NCI-H128 (cell line): ENCODE data around the gene TRNAU1AP.
A peak's percentile ranks its signal among the peaks of the same experiment; 100 is the strongest.
"Not testable (repeated sequence)": the region's sequence is repeated elsewhere in the genome, so short reads cannot be mapped to it uniquely, and the experiment has no call there.

Experiments
- DNase-seq: peaks from one replicate; lab custom pipeline; 2025; ENCODE audit not compliant: unreplicated experiment; lab: John Stamatoyannopoulos, UW

TRNAU1AP gene

GRCh38 chr1:28577052-28577678 lies 24.3 kb downstream of the TRNAU1AP start:
- DNase-seq = no peak

- DNase-seq = no peak
Measured at GRCh38 chr1:28577738-28578536, 25.1 kb downstream of the TRNAU1AP start.

DNA sequence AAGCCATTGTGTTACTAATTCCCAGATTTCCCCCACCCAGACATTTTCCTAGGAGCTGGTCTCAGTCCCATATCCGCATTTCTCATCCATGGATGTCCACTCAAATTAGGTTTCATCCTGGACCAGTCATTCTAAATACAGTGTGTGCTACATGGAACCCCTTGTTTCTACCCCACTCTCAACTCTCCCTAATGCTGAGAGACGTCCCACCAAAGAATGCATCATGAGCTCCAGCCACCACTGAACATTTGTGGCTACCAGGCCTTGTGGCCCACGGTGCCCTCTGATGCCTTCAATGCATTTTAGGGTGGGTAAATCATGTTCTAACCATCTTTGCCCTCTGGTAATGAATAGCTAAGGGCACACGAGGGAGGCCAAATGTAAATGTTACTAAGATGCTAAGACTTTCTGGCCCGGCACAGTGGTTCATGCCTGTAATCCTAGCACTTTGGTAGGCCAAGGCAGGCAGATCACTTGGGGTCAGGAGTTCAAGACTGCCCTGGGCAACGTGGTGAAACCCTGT lies 25.9 kb downstream of the TRNAU1AP start:
- DNase-seq = no peak

DNA sequence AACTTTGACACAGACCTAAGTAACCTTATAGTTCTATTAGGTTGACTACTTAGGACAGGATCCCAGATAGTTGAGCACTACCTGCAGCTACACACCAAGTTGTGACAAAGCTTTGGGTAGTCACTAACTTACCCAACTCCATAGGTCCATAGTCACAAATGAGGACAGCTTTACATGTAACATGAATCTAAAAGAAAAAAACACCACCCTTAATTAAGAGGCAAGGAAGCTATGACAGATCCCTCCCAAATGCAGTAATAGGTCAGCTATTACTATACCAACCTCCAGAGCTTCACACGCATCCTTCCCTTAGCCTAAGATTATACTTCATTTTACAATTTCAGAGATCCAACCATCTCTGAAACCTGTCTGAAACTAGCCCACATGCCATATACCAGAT lies 26.5 kb downstream of the TRNAU1AP start:
- no peak for DNase-seq

- peak; percentile 43 for DNase-seq
Measured at GRCh38 chr1:28580722-28581530, 28.0 kb downstream of the TRNAU1AP start.

GRCh38 chr1:28581531-28582247 lies 28.8 kb downstream of the TRNAU1AP start:
- DNase-seq = peak; percentile 96

GRCh38 chr1:28582248-28582615 lies 29.3 kb downstream of the TRNAU1AP start:
- DNase-seq = no peak

GRCh38 chr1:28586585-28587391 lies 33.9 kb downstream of the TRNAU1AP start:
- DNase-seq = not testable (repeated sequence)

DNA sequence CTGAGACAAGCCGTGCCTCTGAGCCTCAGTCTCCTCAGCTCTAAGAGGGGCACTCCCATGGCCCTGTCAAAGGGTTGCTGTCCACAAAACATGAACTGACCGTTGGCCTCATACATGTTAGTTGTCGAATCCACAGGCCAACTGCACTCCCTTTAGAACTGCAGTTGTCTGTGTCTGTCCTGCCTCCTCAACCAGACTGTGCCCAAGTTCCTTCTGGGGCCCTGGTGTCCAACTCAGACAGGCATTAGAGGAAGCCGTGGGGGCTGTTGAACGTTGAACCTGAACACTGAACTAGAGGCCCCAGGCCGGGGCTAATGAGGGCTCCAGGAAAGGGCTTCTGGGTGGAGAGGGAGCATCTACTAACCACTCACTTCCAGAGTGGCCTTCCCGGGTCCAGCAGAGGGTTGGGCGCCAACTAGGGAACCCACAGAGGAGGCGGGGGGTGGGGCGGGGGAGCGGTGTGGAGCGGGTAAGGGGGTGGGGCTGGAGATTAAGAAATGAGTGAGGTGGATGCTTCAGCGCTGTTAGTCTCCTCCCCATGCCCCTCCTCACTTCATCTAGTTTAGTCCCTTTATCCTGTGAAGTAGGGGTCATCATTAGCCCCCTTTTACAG lies 38.9 kb downstream of the TRNAU1AP start, which contains the start of gene RAB42:
RAB42 (plus strand) TSS at position 558 of the 613 bp plus-strand sequence. CDS start 247 bp downstream, outside the sequence.
- DNase-seq = no peak

GRCh38 chr1:28592321-28593071 lies 39.6 kb downstream of the TRNAU1AP start:
- DNase-seq = no peak

DNA sequence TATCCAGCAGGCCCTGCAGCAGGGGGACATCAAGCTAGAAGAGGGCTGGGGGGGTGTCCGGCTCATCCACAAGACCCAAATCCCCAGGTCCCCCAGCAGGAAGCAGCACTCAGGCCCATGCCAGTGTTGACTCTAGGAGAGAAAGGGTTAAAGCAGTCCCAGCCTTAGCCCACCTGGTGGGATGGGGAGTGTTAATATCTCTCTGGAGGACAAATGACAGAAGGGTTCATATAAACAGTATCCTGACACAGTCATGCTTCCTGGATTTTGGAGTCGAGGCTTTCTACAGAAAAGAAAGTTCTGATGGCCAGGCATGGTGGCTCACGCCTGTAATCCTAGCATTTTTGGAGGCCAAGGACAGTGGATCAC lies 41.1 kb downstream of the TRNAU1AP start:
- DNase-seq = not testable (repeated sequence)

GRCh38 chr1:28594686-28595411 lies 42.0 kb downstream of the TRNAU1AP start:
- DNase-seq = not testable (repeated sequence)

DNA sequence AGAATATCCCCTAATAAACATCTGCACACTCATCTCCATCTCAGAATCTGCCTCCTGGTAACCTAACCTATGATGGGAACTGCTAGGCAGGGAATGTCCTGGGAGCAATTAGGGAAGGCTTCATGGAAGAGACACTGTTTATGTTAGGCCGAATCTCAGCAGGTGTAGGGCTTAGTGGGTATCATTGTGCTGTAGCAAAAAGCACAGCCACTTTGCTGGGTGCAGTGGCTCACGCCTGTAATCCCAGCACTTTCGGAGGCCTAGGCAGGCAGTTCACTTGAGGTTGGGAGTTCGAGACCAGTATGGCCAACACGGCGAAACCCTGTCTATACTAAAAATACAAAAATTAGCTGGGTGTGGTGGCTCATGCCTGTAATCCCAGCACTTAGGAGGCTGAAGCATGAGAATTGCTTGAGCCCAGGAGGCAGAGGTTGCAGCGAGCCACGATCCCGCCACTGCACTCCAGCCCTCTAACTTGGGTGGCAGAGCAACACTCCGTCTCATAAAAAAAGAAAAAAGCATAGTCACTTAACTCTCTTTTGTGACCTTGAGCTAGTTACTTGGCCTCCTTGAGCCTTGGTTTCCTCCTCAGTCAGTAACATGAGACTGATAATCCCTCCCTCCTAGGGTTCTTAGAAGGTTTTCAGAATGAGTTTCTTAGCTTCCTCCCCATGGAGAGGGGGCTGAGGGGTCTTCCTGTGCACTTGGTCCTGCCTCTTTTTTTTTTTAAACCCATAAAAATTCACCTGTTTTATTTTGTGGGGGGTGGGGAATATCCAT lies 42.7 kb downstream of the TRNAU1AP start:
- DNase-seq = no peak

DNA sequence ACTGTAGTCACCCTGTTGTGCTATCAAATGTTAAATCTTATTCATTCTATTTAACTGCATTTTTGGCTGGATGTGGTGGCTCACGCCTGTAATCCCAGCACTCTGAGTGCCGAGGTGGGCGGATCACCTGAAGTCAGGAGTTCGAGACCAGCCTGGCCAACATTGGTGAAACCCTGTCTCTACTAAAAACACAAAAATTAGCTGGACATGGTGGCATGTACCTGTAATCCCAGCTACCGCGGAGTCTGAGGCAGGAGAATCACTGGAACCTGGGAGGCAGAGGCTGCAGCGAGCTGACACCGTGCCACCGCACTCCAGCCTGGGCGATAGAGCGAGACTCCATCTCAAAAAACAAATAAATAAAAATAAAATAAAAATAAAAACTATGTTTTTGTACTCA lies 43.4 kb downstream of the TRNAU1AP start:
- DNase-seq = not testable (repeated sequence)

DNA sequence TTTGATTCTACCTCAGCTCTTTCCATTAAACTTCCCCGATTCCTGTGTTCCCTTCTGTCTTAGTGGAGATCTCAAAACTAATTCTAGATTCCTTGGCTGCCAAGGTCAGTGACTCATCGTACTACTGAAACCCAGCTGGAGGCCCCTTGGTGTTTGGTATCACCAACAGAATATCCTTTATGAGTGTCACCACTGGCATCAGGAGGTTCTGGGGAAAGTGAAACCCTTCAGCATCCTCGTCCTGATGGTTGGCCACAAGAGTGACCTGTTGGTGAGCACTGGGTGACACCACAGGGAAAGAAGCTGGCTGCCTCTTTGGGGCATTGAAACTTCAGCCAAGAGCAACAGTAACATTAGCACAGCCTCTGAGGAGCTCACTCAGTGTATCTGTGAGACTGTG lies 48.8 kb downstream of the TRNAU1AP start:
- DNase-seq = no peak

DNA sequence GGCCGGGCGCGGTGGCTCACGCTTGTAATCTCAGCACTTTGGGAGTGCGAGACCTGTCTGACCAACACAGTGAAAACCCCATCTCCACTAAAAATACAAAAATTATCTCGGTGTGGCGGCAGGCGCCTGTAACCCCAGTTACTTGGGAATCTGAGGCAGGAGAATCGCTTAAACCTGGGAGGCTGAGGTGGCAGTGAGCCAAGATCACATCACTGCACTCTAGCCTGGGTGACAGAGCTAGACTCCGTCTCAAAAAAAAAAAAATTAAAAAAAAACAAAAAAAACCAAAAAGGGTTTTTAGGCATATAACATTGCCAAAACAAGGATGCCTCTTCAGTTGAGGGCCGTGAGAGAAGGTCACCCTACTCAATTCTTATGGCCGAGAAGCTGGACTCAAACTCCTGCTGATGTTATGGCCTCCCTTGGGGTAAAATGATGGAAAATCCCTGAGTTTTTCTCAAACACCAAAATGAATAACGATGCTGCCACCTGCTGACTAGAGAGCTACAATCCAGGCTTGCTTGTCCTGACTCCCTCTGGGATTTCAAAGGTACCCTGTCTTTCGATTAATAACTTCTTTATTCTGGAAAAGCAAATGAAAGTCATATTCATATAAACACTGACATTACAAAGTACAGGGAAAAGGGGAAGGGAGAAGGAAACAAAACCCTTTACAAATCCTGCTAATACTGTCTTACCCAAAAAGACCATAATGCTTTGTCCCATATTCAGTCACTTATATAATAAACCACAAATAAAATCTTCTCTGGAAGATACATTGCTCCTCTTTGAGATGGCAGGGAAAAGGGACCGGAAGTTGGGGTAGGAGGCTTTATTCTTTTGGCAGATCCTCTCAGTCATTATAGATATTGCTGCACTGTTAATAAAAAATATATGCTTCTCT lies 49.9 kb downstream of the TRNAU1AP start:
- peak; percentile 41 for DNase-seq
